ENCODE results near the gene GK. TPM values are rescaled to one million over a fixed set of nuclear protein-coding genes. Genes with fewer than 3 reads are reported as not detected.
A peak's percentile ranks its signal among the peaks of the same experiment; 100 is the strongest.
"Not testable (repeated sequence)": the region's sequence is repeated elsewhere in the genome, so short reads cannot be mapped to it uniquely, and the experiment has no call there.

GK gene
- 67.0 and 67.5 TPM in 2 replicates for total RNA-seq

DNA sequence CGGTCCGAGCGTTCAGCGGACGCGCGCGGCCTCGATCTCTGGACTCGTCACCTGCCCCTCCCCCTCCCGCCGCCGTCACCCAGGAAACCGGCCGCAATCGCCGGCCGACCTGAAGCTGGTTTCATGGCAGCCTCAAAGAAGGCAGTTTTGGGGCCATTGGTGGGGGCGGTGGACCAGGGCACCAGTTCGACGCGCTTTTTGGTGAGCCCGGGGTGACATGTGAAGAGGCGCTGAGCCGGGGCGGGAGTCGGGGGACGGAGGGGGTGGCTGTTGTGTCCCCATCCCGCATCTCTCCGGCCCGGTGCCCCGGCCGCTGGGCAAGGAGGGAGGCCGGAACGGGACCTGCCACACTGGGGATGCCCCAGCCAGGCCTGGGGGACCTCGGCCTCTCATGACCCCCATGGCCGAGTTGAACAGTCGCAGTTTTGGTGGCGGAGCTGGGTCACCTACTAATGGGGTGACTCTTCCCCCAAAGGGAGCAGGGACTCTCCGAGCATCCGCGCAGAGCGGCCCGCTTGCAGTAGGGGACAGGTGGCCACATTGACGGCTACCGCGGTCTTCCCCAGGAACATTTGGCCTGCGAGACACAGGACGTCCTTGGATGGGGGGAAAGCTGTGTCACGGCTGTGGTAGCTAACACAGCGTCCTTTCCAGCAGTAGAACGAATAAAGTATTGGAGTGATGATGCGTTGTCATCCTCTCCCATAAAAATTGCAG, at the start of gene GK:
GK (plus strand) TSS at position 9 of the 717 bp plus-strand sequence; CDS start at position 124, 115 bp downstream.
- H3K4me3 Mint-ChIP-seq: peak within 1 kb of the TSS; percentile 92
- H3K27ac Mint-ChIP-seq: peak within 1 kb of the TSS; percentile 99
- no peaks in the 10 kb centered on the region for H3K9me3 Mint-ChIP-seq
- H3K4me1 Mint-ChIP-seq: peaks cover 35% of the 10 kb centered on the region
- peaks cover 22% of the 10 kb centered on the region for H3K36me3 Mint-ChIP-seq (ENCODE audit: low read depth)
- DNase-seq: no peak
- H3K27me3 Mint-ChIP-seq: no peaks in the 10 kb centered on the region
- intact Hi-C loops (cut with micrococcal nuclease): loop anchor here (5.0 to 10.0 kb wide), 2 partner anchors 179 to 441 kb away; no protein-coding TSS in a partner anchor

DNA sequence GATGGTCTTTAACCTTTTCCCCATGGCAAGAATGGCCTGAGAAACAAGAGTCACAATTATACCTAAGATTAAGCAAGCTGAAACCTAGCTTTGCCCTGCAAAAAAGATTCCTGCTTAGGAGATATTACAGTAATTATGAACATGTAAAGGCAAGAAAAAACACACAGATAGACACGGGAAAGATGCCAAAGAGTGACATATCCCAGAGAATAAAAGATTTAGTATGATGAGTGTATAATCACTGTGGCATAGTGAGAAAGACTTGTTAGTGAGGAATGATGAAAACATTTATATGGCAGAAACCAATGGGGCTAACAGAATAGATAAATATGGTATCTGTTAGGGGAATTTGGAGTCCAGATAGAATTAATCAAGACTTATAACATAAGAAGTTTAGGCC, 46.1 kb upstream of the GK start:
- H3K36me3 Mint-ChIP-seq (ENCODE audit: low read depth): no peaks in the 10 kb centered on the region
- H3K27me3 Mint-ChIP-seq: no peaks in the 10 kb centered on the region
- H3K4me3 Mint-ChIP-seq: no peak overlapping the region
- H3K27ac Mint-ChIP-seq: no peak overlapping the region
- H3K9me3 Mint-ChIP-seq: no peaks in the 10 kb centered on the region
- DNase-seq: no peak
- intact Hi-C loops (cut with micrococcal nuclease): no loop called here
- H3K4me1 Mint-ChIP-seq: no peaks in the 10 kb centered on the region

DNA sequence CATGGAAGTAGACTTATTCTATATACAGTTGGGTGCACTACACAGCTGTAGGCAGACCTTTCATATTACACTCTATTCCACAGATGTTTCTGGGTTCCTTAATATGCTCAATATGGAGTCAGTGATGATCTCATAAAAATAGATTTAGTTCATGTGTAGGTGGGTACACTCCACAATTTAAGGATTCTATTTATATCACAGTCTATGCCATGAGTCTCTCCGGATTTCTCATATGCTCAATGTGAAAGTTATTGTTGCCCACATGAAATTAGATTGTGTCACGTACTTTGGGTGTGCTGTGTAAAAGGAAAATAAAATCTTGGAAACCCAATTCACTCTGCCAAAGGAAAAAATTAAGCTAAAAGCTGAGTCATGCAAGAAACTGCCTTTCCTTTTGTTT, 43.2 kb upstream of the GK start:
- Mint-ChIP-seq H3K4me3 (no peak overlapping the region), H3K36me3 (ENCODE audit: low read depth) (no peaks in the 10 kb centered on the region), H3K4me1 (no peaks in the 10 kb centered on the region), H3K9me3 (no peaks in the 10 kb centered on the region), H3K27me3 (no peaks in the 10 kb centered on the region), H3K27ac (no peak overlapping the region)
- intact Hi-C loops (cut with micrococcal nuclease): no loop called here
- no peak for DNase-seq

DNA sequence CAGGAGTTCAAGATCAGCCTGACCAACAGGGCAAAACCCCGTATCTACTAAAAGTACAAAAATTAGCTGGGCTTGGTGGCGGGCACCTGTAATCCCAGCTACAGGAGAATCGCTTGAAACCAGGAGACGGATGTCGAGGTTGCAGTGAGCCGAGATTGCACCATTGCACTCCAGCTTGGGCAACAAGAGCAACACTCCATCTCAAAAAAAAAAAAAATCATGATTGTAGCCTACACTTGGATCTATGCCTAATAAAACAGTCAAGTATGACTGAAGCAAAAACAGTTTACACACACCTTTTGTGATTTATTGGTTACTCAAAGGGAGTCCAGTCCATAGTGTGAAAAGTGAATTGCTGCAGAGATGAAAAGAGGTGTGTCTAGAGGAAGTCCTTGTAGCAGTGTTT, 41.0 kb upstream of the GK start:
- DNase-seq: no peak
- no peak overlapping the region for H3K27ac Mint-ChIP-seq
- H3K36me3 Mint-ChIP-seq (ENCODE audit: low read depth): no peaks in the 10 kb centered on the region
- intact Hi-C loops (cut with micrococcal nuclease): no loop called here
- no peaks in the 10 kb centered on the region for H3K9me3 Mint-ChIP-seq
- no peaks in the 10 kb centered on the region for H3K4me1 Mint-ChIP-seq
- H3K27me3 Mint-ChIP-seq: no peaks in the 10 kb centered on the region
- no peak overlapping the region for H3K4me3 Mint-ChIP-seq

DNA sequence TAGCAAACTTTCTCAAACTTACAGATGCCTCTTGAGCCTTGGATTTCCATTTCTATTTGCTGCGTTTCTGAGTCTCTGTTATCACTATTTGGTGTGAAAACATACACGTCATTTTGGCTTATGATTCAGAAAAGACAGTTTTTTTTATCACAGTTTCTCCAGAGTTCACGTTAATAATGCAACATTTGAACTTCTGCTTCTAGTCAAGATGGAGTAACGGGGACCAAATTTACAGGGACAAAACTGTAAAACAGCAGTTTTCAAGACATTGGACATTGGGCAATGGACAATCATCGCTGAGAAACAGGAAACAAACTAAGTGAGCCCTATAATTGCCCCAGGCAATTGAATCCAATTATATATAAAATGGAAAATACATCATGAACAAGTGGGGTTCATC, 39.5 kb upstream of the GK start:
- Mint-ChIP-seq H3K27me3 (no peaks in the 10 kb centered on the region), H3K9me3 (no peaks in the 10 kb centered on the region), H3K4me3 (no peak overlapping the region), H3K4me1 (no peaks in the 10 kb centered on the region), H3K27ac (no peak overlapping the region), H3K36me3 (ENCODE audit: low read depth) (no peaks in the 10 kb centered on the region)
- intact Hi-C loops (cut with micrococcal nuclease): no loop called here
- no peak for DNase-seq

DNA sequence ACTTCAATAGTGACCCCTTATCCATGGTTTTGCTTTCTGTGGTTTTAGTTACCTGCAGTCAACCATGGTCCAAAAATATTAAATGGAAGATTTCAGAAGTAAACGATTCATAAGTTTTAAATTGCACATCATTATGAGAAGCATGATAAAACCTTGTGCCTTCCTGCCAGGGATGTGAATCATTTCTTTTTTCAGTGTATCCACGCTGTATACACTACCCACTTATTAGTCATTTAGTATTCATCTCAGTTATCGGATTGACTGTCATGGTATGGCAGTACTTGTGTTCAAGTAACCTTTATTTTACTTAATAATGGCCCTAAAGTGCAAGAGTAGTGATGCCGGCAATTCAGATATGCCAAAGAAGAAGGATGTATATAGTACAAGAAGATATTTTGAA, 38.0 kb upstream of the GK start:
- no peak overlapping the region for H3K27ac Mint-ChIP-seq
- H3K36me3 Mint-ChIP-seq (ENCODE audit: low read depth): no peaks in the 10 kb centered on the region
- no peak overlapping the region for H3K4me3 Mint-ChIP-seq
- no peaks in the 10 kb centered on the region for H3K27me3 Mint-ChIP-seq
- DNase-seq: no peak
- H3K4me1 Mint-ChIP-seq: no peaks in the 10 kb centered on the region
- no peaks in the 10 kb centered on the region for H3K9me3 Mint-ChIP-seq
- intact Hi-C loops (cut with micrococcal nuclease): no loop called here

DNA sequence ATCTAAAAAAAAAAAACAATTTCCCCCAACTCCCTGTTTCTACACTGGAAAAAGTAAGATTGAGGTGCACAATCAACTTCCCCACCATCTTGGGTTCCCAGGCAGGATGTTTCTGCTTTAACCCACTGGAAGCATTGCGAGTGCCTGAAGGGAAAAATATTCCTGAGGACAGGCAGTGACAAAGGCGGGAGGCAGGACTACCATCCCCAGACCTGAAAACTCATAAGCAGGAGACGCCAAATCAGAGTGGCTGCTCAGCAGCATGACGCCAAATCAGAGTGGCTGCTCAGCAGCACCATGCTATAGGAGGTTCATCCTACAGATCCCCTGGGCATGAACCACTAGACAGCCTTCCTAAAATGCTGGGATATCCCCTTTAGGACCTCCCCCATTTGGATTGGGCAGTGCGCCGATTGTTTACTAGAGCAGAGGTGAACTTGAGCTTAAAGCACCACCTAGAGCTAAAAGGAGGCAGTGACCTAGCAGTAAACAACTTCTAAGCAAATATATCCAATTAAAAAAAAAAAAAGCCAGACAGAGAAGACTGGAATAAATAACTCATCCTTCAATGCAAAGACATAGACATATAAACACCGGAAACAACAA, 35.0 kb upstream of the GK start:
- Mint-ChIP-seq H3K36me3 (ENCODE audit: low read depth) (peaks cover 2% of the 10 kb centered on the region), H3K9me3 (peaks cover 2% of the 10 kb centered on the region), H3K27ac (no peak overlapping the region), H3K4me3 (no peak overlapping the region), H3K27me3 (no peaks in the 10 kb centered on the region), H3K4me1 (no peaks in the 10 kb centered on the region)
- no peak for DNase-seq
- intact Hi-C loops (cut with micrococcal nuclease): no loop called here

DNA sequence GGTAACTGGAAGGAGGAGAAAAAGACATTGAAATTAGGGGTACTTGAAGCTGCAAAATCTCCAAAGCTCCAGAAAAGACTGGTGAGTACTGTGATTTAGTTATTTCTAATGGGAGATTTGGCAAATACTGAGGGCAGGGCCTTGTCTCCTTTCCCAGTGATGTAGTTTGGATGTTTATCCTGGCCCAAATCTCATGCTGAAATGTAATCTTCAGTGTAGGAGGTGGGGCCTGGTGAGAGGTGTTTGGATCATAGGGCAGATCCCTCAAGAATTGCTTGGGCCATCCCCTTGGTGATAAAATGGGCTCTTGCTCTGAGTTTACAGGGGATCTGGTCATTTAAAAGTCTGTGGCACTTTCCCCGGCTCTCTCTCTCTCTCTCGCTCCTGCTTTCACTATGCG, 33.1 kb upstream of the GK start:
- no peak overlapping the region for H3K4me3 Mint-ChIP-seq
- H3K27ac Mint-ChIP-seq: no peak overlapping the region
- no peaks in the 10 kb centered on the region for H3K4me1 Mint-ChIP-seq
- intact Hi-C loops (cut with micrococcal nuclease): no loop called here
- no peak for DNase-seq
- H3K36me3 Mint-ChIP-seq (ENCODE audit: low read depth): peaks cover 2% of the 10 kb centered on the region
- H3K9me3 Mint-ChIP-seq: peaks cover 5% of the 10 kb centered on the region
- H3K27me3 Mint-ChIP-seq: peaks cover 1% of the 10 kb centered on the region

DNA sequence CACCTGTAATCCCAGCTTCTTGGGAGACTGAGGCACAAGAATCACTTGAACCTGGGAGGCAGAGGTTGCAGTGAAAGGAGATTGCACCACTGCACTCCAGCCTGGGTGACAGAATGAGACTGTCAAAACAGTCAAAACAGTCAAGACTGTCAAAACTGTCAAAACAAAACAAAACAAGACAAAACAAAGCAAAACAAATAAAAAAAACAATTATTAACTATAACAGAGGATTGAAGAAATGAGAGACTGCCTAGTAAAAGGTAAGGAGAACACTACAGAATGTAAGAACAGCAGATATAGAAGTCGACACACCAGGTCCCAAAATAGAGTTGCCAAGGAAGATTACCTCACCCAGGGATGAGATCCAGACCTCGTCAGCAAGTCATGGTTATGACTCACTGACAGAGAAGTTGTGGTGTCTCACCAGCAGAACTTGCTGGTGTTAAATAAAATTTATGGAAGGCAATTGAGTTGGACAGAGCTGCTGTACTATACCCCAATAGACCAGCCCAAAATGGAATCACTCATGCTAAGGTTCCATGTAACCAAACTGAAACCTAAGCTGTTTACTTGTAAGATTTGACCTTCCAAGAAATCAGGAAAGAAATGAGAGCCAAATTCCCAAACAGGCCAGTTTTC, 32.1 kb upstream of the GK start:
- intact Hi-C loops (cut with micrococcal nuclease): no loop called here
- Mint-ChIP-seq H3K9me3 (peaks cover 5% of the 10 kb centered on the region), H3K27ac (no peak overlapping the region), H3K4me3 (no peak overlapping the region), H3K27me3 (peaks cover 1% of the 10 kb centered on the region), H3K36me3 (ENCODE audit: low read depth) (peaks cover 2% of the 10 kb centered on the region), H3K4me1 (no peaks in the 10 kb centered on the region)
- no peak for DNase-seq

DNA sequence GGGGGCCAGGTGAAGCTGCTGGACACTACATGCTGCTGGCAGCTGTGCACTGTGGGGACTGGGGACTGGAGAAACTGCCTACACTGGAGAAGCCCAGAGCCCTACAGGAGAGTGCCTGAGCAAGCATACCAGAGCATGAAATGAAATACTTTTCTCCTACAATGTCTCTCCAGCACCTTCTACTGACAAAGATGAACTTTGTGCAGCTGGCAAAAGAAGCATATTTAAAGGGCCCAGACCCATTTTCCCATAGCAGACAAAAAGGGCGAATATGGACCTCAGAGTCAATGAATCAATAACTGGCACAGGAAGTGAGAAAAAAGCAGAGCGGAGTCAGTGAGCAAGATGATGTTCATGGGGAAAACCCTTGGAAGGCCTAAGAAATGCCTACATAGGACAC, 30.9 kb upstream of the GK start:
- no peak for DNase-seq
- Mint-ChIP-seq H3K27ac (no peak overlapping the region), H3K9me3 (peaks cover 5% of the 10 kb centered on the region), H3K4me3 (no peak overlapping the region), H3K4me1 (no peaks in the 10 kb centered on the region), H3K36me3 (ENCODE audit: low read depth) (peaks cover 2% of the 10 kb centered on the region), H3K27me3 (peaks cover 1% of the 10 kb centered on the region)
- intact Hi-C loops (cut with micrococcal nuclease): loop anchor here (1.0 kb wide), 1 partner anchor 12 kb away; no protein-coding TSS in a partner anchor

DNA sequence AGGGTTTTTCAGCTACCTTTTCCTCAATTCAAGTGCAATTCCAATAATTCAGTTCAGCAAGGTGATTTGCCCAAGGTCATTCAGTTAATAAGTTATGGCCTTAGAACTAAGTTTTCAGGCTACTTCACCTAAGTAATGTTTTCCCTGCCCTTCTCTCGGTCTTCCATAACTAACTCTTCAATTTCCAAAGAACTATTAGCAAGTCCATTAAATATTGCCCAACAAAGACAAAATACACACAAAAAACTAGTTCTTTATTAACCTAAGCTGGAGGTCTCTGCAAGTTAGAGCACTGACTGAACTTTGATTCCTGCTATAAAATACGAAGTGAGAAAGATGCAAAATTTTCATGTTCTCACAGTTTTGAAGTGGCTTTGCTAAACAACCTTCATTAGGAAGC, 26.8 kb upstream of the GK start:
- no peak for DNase-seq
- Mint-ChIP-seq H3K9me3 (peaks cover 5% of the 10 kb centered on the region), H3K4me3 (no peak overlapping the region), H3K36me3 (ENCODE audit: low read depth) (no peaks in the 10 kb centered on the region), H3K27me3 (peaks cover 1% of the 10 kb centered on the region), H3K4me1 (no peaks in the 10 kb centered on the region), H3K27ac (no peak overlapping the region)
- intact Hi-C loops (cut with micrococcal nuclease): no loop called here

DNA sequence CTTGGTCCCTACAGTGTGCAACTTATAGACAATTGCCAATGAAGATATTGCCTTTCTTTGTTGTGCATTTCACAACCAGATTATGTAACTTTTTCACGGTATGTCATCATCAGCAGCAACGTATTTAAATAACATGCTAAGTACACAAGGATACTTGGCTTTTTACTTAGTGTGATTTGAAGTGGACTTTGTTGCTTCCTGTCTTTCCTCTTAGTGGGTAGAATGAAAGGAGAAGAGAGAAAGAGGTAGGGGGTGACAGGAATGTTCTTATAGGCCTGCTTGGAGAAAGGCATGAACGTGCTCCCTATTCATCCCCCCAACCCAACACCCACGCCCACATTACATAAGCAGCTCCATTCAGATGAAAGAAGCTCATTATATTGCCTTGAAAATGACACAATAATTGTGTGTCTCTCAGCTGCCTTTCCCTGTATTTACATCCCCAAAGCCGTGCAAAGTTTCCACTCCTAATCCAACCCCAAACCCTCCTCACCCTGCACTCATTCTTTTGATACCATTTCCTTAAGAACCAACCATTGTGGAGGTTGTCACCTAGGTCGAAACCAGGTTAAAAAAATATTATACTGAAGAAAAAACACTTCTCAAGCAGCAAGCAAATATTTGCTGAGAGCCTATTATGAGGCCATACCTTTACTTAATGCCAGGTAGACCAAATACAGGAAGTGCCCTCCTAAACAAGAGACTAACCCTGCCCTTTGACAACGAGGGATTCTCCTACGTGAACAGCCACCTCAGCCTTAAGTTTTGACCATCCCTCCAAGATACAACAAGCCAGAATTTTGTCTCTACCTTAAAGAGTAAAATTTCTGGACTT, 25.2 kb upstream of the GK start:
- DNase-seq: no peak
- Mint-ChIP-seq H3K27ac (no peak overlapping the region), H3K4me3 (no peak overlapping the region), H3K27me3 (peaks cover 1% of the 10 kb centered on the region), H3K36me3 (ENCODE audit: low read depth) (no peaks in the 10 kb centered on the region), H3K9me3 (peaks cover 5% of the 10 kb centered on the region), H3K4me1 (no peaks in the 10 kb centered on the region)
- intact Hi-C loops (cut with micrococcal nuclease): no loop called here

DNA sequence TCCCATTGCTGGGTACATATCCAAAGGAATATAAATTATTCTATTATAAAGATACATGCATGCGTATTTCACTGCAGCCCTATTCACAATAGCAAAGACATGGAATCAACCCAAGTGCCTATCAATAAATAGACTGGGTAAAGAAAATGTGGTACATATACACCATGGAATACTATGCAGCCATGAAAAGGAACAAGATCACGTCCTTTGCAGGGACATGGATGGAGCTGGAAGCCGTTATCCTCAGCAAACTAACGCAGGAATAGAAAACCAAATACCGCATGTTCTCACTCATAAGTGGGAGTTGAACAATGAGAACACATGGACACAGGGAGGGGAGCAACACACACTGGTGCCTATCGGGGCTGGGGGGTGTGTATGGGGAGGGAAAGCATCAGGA, 19.2 kb upstream of the GK start:
- not testable (repeated sequence) for H3K4me1 Mint-ChIP-seq; H3K27ac Mint-ChIP-seq; H3K36me3 Mint-ChIP-seq (ENCODE audit: low read depth); H3K27me3 Mint-ChIP-seq; H3K9me3 Mint-ChIP-seq; H3K4me3 Mint-ChIP-seq; DNase-seq
- intact Hi-C loops (cut with micrococcal nuclease): loop anchor here (1.0 kb wide), 1 partner anchor 12 kb away; no protein-coding TSS in a partner anchor

DNA sequence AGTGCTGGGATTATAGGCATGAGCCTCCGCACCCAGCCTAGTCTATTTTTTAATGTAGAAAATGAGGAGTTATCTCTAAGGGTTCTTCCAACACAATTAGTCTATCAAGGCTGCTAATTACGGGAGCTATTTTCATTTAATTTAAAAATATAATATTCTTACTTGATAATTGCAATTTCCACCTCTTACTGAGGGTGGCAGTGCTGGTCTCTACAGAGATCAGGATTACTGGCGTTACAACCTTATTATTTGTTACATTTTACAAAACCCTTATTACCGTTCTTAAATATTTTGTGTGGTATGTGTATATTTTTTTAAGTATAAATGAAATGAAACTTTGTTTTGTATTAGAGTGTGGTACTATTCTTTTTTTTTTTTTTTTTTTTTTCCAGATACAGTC, 17.6 kb upstream of the GK start:
- H3K27ac Mint-ChIP-seq: no peak overlapping the region
- H3K36me3 Mint-ChIP-seq (ENCODE audit: low read depth): no peaks in the 10 kb centered on the region
- intact Hi-C loops (cut with micrococcal nuclease): loop anchor here (5.0 kb wide), 1 partner anchor 187 kb away; no protein-coding TSS in a partner anchor
- peaks cover 2% of the 10 kb centered on the region for H3K4me1 Mint-ChIP-seq
- H3K9me3 Mint-ChIP-seq: no peaks in the 10 kb centered on the region
- DNase-seq: peak; percentile 66
- no peak overlapping the region for H3K4me3 Mint-ChIP-seq
- H3K27me3 Mint-ChIP-seq: no peaks in the 10 kb centered on the region
